Heart left ventricle (tissue), 13 donors: ENCODE measurements around the gene ZER1.

ENCODE experiments used
- CTCF ChIP-seq, 12 donors: fragments of 200-600 bp; sonication (generic) in 4 of 12; IDR thresholded peaks; one replicate each; pipeline versions ENCODE4 v1.5.0 to v1.8.0; 2018 to 2022; ENCODE audit warnings: antibody characterized with exemption in 12 of 12, mild to moderate bottlenecking in 5 of 12
- POLR2A ChIP-seq, 2 donors: fragments of 450-650 bp; IDR thresholded peaks; one replicate each; pipeline ENCODE4 v1.6.1; 2017; ENCODE audit warnings: antibody characterized with exemption in 2 of 2, mild to moderate bottlenecking in 2 of 2, moderate library complexity in 2 of 2
- donor health status: ischemic (EF 13 %, LVEDD 7.1; RV severe dilation, severe dysfunction).
- donor health status: DM: no; HTN: yes; CAD: no.
- donor health status: DM: no; HTN: no; CAD: no.
- donor health status: ischemic (EF 25% LVEDD 6.9; RV normal size, moderate dysfunction).
- donor health status: ischemic (EF 25% LVEDD 5.7; RV mildly dilated, moderate dysfunction).
- donor health status: ischemic (EF 35%, LVEDD 5.7; RV mildly dilated, moderate dysfunction).
- donor health status: nonischemic (EF 11% LVEDD 7.7; RV severe dilation, severe dysfunction).
- donor health status: DM: yes; HTN: yes; CAD: no.
- donor health status: PGD.
- donor health status: ischemic (EF 29% LVEDD 5.4; RV normal size, mild dysfunction).
- donor health status: nonischemic (EF 23%, LVEDD 6.1; RV moderate dilation, normal function).

- TF ChIP-seq CTCF (IDR thresholded peaks at IDR 0.05) (peak; percentile 91 to 100 (median 97)), POLR2A (IDR thresholded peaks at IDR 0.05) (peak; percentile 66 to 97)
Observed at GRCh38 chr9:128818099-128818838, 46.5 kb upstream of the ZER1 start, which contains the start of gene ENDOG.
